ENCODE data around the gene C1orf226.

The C1orf226 gene

DNA sequence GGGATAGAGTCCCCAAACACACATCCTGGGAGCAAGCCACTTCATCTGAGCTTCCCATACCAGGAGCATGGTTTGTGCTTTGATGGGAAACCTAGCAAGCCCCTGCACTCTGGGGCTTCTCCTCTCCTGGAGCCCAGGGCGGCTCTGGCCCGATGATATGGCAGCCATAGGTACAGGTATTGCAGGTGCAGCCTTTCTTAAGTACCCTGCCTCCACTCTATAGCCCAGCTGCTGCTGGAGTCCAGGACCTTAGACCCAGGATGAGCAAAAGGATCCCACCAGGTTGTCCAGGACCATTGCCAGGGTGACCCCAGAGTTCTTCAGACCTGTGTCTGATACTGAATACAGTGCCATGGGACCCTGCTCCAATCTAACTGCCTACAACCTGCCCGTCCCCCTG lies 4.2 kb downstream of the C1orf226 start:
- DNase-seq: no peak

DNA sequence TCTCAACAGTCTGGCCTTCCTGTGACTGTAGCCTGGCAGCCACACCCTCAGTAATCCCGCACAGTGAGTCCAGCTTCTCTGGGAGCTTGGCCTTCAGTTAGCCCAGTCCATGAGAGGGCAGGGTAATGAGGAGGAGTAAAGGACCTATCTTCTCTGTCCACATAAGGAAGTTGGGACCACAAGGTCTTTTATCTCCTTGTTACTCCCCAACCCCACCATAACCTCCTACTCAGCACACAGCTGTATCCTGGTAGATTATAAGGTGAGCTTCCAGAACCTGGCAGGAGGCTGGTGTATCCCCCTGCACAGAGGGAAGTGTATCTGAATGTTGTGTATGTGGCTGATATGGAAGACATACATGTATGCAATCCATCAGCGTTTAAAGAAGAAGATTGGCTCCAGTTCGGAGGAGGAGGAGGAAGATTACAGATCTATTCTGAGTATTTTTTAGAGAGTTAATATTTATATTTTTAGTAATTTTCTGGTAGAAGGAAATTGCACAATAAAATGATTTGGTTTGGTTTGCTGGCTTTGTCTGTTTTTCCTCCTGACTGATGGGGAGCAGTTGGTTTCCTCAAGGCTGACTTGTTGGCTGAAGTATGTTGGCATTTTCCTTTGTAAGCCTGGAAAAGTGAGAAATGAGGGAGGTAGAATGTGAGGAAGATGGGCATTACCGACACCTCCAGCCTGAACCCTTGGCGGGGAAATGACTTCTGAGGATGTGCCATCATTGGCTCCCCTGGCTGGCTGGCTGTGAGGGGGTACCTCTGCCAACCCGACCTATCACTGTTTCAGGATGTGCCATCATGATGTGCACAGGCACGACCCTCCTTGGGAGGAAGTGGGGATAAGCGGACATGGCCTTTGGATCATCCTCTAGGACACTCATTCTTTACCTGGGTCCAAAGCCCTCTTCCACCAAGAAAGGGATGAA lies 5.0 kb downstream of the C1orf226 start:
- DNase-seq: no peak

DNA sequence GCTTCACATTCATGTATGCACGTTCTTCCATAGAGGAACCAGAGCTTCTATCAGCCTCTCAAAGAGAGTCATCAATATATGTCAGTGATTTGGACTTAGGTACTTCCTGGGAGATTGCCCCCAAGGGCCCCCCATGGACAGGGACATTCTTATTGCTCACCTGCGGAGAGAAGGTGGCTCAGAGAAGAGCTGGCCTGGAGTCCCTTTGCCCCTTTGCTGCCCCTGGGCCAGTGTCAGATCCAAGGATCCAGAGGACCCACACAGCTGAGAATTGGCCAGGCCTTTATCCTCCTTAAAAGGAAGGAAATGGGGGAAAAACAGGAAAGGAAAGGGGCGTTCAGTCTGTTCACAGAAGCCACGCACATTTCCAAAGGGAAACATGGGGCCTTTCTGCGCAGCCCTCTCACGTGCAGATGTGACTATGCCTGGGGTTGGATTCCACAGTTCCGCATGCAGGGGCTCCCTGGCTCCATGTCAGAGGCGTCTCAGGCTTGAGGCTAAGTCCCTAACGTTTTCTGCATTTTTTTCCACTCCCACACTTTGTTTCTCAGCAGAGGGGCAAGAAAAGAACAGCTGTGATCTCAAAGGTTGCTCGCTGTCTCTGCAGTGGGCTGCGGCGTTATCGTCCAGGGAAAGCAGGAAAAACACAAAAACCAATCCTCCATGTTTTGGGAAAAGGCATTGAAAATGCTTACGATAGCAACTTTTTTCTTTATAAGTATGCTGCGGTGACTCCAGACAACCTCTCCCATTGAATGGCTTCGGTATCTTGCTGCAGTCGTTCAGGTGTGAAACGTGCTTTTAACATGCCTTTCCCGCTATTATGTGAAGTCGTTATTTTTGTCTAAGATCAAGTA lies 5.9 kb downstream of the C1orf226 start:
- no peak for DNase-seq

DNA sequence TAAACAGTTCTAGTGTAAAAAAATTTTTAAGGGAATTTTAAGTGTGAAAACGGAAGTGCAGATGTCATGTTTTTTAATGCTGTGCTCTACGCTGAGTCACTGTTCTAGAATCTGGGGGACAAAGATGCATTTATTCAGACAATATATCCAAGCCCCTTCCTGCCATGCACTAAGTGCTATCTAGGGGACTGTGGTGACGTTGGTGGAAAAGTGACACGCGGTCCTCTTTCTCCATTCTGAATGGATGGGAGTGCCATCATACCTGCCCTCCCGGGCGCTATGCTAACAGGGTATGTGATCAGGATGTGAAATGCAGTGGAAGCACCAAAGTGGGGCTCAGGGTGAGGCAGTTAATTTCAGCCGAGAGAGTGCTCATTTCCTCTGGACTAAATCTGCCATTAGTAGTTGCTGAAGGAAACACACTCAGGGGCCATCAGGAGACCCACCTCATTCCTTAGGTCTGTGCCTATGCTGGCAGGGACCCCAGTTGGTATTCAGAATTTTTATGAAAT lies 6.6 kb downstream of the C1orf226 start:
- no peak for DNase-seq

DNA sequence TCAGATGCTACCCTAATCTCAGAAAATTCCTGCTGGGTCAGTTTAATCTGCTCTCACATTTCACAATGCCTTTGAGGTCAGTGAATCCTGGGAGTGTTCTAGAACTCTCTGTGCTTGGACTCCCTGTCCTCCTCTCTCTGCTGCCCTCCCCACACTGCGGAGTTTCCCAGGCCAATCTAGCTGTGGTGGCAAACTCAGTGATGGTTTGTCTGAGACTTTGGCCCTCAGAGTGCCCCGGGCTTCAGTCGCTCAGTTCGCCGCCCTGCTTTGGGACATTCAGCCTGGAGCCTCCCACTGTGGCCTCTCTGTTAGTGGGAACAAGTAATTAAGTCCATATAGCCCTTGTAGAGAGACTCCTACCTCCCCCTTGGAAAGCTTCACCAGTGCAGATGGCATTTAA lies 7.1 kb downstream of the C1orf226 start:
- DNase-seq: no peak

DNA sequence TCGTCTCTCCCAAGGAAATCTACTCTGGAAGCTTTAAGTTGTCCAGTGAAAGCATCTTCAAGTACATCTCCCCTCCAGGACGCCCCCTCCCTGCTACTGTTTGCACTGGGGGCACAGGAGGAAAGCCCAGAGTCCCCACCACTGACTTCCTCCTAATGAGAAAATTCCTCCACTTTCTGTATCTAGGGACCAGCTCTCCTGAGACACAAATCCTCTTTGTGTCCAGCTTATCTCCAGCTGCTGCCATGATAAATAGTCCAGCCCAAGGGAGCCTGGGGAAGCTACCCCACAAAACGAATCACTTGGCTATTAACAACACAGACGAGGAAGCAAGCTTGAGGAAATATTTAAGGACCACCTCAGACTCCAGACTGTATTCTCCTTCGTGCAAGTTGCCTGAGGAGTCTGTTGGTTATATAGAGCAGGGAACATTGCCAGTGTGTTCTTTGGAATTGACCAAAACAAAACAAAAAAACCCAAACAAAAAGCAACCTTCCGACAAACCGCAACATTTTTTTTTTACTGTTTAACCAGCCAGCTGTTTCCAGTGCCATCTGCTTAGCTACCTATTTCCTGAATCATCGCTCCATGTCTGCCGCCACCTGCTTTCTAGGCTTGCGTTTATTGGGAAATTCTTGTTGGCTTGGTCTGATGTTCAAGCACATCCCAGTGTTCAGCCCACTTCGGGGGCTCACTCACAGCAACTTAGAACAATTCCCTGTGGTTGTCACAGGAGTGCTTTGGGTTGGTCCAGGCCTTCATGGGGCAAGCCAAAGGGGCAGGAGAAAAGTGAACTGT lies 7.7 kb downstream of the C1orf226 start:
- no peak for DNase-seq

DNA sequence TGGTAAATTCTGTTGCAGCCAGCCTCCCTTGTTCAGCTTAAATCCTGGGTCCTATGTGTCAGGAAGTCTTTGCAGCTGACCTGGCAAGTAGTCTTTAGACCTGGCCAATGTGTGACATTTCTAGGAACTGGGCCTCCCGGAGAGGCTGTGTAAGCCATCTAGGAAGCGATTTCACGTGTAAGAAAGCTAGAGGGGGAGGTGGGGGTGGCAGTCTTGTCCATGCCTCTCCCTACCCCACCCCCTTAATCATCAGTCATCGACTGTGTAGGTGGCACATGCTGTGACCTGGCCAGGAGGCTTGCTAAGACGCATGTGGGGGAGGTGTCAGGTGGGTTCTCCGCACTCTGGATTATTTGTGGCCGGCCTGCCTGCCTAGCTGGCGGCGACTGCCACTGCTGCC lies 8.4 kb downstream of the C1orf226 start:
- no peak for DNase-seq

DNA sequence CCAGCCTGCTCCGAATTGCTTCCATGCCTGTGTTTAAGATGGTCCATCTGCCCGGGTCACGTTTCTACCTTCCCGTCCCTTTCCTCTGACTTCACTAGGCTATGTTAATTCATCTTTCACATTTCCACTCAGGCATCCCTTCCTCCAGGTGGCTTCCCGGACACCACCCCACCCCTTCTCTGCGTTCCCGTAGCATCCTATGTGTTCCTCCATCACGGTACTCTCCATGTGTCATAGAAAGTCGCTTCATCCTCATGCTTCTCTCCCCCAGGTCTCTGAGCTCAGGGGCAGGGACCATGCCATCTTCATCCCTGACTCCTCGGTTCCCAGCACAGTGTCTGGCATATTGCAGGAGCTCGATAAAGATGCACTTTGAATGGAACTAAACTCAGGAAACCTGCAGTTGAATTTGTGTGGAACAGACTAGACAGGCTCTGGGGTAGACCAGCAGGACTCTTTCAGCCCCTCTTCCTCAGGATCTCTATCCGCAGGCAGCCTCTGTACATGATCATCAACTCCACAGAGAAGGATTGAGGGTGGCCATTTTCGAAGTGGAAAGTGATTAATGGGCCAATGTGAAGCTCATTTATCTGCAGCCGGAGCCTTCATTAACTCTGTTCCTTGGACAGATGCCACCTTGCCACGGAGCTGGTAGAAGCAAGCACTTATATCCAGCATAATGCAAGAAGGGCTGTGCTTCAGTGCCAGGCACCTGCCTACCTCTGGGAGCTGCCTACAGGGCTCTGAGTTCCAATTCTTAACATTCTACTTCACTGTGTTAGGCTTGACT lies 9.1 kb downstream of the C1orf226 start:
- no peak for DNase-seq

DNA sequence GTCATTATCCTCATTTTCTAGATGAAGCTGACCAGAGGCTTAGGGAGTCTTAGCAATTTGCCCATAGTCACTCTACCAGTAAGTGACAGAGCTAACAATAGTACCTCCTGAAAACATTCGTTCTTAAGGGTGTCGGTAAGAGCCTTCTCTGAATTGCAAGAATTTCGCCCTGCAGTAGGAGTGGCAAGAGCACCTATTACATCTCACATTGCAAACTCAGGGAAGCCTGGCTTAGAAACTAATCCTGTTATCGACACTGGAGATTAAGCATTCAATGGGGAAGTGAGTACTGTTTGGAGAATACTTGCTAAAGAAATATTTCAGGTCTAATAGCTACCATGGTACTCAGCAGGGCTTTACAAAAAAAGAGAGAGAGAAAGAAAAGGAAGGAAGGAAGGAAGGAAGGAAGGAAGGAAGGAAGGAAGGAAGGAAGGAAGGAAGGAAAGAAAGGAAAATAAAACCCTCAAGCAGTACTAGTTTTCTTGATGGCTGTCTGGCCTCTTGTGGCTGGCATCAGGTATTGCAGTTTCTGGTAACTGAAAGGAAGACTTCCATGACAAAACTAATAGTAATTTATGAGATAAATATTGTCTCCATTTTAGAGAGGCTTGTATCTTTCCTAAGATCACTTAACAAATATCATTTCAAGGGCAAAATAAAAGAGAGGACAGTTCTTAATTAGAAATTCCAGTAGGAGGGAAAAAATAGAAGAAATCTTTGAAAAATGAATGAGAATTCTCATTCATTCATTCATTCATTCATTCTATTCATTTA lies 10.4 kb downstream of the C1orf226 start:
- DNase-seq: no peak

DNA sequence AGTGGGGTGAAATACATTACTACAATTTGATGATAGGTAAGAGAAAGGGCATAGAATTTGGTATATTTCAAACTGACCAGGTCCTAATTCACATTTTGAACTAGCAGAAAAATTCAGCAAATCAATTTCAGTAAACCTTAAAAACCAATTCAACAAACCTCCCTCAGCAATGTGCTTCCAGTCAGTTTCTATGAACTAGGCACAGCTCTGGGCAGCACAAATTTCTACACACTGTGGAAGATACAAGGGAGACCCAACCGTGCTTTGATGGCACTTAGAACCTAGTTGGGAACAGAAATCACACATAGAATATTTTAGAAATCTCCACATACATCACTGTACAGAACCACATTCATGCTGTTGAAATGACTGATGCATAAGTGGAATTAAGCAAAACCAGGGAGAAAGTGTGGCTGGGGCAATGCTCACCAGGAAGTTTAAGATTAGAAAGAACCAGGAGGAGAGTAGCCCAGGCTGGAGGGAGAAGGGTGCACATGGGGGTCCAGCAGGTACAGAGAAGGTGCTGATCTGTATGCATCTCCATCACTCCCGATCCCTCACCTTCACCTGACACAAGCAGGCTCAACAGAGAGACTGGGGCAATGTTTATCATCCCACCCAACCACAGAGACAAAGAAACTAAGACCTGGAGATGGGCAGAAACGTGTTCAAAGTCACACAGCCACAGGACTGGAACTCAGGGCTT lies 14.8 kb downstream of the C1orf226 start:
- DNase-seq: no peak

DNA sequence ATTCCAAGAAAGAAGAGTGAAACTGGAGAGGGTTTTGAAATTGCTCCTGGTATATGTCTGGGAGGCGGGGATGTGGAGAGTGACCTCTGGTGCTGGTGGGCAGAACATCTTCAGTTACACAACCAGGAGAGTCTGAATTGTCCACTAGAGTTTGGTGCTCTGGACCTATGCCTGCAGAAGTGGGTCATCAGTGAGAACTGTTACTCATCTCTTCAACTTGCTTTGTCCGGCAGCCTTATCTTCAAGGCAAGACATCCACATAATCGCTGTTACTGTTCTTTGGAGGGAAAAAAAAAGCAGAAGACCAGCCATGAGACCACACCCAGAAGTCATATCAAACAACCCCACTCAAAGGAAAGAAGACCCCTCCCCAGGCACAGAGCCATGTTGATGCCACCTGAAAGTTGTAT lies 15.5 kb downstream of the C1orf226 start:
- no peak for DNase-seq

DNA sequence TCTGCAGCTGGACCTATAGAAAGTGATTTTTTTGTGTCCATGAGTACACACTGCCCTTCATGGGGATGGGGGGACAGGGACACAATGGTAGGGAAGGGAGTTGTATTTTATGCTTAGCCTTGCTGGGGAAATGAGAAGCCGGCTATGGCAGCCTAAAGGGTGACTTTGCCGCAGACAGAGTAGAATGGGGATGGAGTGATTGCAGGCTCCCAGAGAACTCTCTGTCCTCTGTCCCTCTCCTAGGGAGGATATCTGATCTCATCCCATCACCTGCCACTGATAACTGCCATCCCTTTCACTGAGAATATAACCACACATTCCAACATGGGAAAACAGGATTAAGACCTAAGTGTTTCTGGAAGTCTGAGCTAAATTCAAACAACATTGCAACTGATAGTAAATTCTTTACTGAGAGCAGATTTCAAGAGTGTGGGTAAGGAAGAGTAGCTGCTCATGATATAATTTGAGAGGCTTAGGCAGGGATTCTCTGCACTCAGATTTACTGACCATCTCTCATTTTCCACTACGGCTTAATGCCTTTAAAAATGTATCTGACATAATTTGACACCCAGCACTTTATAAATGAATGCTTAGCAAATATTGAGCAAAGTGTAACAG lies 16.5 kb downstream of the C1orf226 start:
- DNase-seq: no peak

DNA sequence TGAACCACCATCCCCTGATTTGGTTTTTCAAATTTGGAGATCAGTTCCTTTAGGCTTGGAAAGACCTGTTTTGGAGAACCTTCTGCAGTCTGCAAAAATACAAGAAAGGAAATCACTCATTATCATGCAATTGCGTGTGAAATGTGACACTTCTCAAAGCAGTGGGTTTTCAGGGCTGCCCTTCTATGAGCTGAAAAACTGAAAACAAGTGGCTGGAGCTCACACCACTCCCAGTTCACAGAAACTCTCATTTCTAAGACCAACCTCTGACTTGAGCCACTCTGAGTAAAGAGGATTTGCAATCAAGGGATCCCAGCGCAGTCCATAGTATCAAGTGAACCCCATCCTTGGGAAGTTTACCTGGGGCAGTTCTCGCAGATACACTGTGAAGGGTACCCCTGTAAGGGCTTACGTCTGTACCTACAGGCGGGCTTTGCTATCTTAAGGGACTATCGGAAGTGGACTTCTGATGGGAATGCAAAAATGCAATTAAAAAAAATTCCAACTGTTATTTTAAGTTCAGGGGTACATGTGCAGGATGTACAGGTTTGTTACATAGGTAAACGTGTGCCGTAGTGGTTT lies 17.6 kb downstream of the C1orf226 start:
- DNase-seq: no peak

DNA sequence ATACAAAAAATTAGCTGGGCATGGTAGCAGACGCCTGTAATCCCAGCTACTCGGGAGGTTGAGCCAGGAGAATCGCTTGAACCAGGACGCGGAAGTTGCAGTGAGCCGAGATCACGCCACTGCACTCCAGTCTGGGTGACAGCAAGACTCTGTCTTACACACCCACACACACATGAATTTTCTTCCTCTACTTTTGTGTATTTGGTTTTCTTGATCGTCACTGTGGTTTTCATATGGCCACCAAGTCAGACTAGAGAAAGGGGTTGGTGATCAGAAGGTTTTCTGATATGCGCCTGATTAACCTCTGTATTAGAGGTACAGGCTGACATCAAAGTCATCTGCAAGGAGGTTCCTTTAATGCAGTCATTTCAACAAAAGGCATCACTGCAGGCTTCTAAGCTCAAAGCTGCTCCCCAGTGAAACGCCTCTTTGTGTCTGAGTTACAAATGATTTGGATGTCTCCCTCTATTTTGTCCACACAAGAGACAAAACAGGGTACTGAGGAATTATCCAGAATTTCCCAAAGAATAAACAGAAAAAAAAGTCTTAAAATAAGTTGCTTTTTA lies 19.3 kb downstream of the C1orf226 start:
- no peak for DNase-seq

DNA sequence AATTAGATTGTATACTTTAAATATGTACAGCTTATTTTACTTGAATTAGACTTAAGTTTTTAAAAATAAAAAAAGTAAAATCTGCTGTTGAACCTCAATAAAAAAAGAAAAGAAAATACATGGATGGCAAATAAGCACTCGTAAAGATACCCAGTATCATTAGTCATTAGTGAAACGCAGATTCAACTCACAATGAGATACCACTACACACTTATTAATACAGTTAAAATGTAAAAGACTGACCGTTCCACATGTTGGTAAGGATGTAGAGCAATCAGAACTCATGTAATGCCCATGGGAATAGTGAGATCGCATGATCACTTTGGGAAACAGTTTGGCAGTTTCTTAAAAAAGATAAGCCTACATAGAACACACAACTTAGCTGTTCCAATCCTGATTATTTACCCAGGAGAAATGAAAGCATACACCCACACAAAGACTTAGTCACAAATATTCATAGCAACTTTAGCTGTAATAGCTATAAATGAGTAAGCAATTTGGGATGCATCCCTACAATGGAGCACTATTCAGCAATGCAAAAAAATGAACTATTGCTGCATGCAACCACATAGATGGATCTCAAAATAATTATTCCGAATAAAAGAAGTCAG lies 23.1 kb downstream of the C1orf226 start:
- no peak for DNase-seq

DNA sequence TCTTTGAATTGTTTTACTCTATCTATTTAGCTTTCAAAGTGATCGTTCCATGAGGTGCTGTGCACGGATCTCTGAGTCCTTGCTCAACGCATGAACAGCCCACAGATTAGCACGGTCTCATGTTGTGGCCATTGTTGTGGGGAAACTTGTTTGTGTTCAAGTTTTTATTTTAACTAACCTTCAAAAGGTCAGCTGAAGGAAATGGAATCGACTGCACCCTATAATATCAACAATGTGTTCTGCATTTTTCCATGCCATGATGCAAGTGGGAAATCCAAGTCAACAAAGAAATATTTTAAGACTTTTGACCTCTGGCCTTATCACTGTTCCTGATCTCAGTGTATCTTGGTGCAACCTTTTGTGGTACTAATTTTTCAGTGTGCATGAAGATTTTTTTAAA lies 24.3 kb downstream of the C1orf226 start:
- DNase-seq: no peak

DNA sequence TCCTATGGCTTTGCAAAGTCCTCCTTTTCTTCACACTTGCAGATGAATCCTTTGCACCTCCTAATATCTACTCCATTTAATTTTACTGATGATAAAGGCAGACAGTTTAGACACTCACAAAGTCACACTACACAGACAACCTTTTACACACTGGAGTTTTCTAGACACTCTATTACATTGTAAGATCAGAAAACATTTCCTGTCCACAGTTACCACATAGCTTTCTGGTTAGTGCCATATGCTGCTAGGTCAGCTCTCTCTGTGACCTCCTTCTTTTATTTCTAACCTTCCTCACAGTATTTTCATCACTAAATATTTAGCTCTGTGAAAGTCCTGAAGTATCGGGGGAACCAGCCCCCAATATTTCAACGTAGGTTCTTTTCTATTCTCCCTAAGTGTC lies 25.3 kb downstream of the C1orf226 start:
- no peak for DNase-seq

DNA sequence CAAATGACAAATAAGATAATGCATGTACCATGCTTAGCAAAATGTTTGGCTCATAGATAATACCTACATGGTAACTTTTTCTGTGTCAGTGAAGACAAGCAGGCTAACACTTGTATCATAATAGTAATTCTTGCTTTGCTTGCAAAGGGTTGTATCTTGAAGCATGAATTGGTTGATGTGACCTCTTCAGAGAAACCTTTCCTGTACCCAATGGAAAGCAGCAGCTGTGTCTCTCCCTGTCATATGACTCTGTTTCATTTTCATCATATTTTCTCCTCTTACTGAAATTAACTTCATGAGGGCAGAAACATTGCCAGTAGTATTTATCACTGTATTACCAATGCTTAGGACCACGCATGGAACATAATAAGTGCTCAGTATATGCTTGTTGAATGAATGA lies 26.0 kb downstream of the C1orf226 start:
- DNase-seq: no peak

DNA sequence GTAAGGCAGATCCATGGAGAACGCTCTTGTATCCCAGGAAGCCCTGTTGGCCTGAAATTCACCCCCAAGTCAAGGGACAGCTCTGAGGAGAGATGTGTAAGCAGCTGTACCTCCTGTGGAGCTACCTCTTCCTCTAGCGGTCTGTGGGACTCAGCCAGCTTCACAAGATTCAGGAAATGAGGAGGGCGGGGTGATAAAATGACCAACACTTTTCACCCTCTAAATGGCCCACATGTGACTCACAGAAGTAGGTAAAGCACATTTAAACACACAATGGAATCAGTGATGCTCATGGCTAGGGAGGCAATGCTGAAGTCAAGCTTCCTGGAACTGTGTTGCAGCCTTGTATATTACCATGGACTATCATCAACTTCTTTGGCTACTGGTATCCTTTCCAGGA lies 30.5 kb downstream of the C1orf226 start, which contains the start of gene SH2D1B:
Gene SH2D1B, minus strand, starts transcription at position 135 of the 400 bp plus-strand sequence. Its CDS starts 120 bp downstream, at position 15.
- DNase-seq: no peak
